HL-60/S4 (cell line): ENCODE results near the gene VPS51.

Source experiments
- in situ Hi-C: fragments of 300-500 bp; cut with MboI; formaldehyde crosslinking; loops from 2 replicates; pipeline ENCODE4 v1.14.3; 2022; ENCODE audit warnings: low sequenced_read_pairs

The VPS51 gene

DNA sequence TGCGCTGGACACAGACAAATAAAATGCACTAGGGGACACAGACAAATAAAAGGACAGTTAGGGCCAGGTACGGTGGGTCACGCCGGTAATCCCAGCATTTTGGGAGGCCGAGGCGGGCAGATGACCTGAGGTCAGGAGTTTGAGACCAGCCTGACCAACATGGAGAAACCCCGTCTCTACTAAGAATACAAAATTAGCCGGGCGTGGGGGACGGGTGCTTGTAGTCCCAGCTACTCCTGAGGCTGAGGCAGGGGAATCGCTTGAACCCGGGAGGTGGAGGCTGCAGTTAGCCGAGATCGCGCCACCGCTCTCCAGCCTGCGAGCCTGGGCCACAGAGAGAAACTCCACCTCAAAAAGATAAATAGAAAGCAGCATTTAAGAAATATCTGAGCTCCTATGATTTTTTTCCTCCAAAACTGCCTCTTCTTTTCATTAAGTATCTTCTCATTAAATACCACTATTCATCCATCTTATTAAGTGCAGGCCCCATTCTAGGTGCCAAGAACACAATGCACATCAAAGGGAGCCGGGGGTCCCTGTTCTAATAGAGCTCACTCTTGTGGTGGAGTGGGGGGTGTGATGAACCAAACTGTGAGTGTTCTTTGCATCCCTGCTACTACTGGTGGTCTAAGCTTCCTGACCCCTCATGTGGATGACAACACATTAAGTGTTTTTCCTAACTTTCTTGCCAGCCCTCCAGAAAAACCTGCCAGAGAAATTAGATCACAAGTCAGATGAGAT, 22.3 kb downstream of the VPS51 start:
- in situ Hi-C loops: loop anchor here (10.0 kb wide), 1 partner anchor 273 kb away; the partner anchor contains the start of gene CDC42BPG

GRCh38 chr11:65118891-65119669, 23.1 kb downstream of the VPS51 start:
- in situ Hi-C loops: loop anchor here (10.0 kb wide), 1 partner anchor 274 kb away; the partner anchor contains the start of gene CDC42BPG

- in situ Hi-C loops: loop anchor here (10.0 kb wide), 1 partner anchor 275 kb away; the partner anchor contains the start of gene CDC42BPG
Observed at GRCh38 chr11:65119670-65119995, 23.6 kb downstream of the VPS51 start.

DNA sequence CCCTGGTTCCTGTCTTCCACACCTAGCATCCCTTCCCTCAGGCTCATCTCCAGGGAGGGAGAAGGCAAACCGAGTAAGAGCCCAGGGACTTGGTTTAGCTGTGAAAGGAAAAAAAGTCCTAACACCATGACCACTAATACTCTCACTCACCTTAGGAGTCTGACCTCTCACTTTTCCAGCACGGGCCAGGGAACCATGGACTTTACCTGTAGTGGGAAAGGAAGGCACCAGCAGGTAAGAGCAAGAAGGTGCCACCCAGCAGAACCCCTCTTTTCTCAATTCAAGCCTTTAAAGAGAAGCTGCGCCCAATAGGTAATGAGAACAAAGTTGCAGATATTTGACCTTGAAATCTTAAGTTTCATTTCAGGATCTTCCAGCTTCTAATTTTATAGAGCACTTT, 24.8 kb downstream of the VPS51 start:
- in situ Hi-C loops: no loop called here

DNA sequence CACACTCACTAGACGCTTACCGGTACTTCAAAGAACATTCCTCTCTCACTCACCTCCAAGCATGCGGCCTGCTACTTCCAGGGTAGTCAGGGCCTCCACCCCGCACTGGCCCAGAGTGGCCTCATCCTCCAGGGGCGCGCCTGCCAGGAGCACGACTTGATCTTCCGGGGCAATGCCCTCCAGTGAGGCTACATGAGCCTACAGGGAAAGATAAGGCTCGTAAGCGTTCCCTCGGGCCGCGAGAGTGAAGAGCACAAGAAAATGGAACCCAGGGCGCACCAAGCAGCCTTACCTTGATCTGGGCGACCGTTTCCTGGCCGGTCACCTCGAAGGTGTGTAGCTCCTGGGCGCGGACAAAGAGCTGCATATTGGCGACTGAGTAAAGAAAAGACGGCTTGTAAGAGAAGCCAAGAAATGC, 25.4 kb downstream of the VPS51 start:
- in situ Hi-C loops: no loop called here

DNA sequence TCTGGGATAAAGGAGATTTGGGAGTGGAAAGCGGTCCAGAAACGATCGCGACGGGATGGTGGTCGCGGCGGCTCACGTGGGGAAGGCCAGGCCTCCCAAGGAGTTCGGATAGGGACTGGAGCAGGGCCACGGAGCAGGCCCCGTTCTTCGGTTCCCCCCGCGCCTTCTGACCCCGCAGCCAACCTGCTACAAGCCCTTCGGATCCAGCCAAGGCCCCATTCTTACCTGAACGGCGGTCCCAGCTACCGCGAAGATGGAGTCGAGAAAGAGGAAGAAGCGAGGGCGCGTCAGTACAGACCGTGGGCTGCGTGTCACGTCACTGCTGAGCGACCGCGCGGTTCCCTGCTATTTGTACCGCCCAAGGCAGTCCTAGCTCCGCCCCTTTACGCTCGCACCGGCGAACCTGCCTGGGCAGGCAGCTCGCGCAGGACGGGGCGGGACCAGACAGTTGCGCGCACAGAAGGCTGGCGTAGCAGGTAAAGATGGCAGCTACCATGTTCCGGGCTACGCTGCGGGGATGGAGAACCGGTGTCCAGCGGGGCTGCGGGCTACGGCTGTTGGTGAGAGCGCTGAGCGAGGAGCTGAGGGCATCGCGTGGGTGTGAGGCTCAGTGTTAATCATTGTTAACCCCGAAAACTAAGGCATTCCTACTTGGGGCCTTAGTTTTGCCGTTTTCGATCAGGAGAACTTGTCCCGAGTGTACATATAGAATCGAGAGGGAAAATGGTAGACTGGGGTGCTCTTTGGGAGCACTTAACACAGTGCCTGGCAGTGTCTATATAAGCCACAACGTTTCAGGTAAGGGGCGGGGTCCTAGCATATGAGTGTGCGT, 26.1 kb downstream of the VPS51 start, which contains the start of the genes FAU and MRPL49:
TSS of gene FAU (minus strand) at position 270 of the 832 bp plus-strand sequence. CDS start 321 bp downstream, outside the sequence.
TSS of gene MRPL49 (plus strand) at position 457 of the 832 bp plus-strand sequence. CDS start at position 483, 26 bp downstream.
- in situ Hi-C loops: no loop called here

DNA sequence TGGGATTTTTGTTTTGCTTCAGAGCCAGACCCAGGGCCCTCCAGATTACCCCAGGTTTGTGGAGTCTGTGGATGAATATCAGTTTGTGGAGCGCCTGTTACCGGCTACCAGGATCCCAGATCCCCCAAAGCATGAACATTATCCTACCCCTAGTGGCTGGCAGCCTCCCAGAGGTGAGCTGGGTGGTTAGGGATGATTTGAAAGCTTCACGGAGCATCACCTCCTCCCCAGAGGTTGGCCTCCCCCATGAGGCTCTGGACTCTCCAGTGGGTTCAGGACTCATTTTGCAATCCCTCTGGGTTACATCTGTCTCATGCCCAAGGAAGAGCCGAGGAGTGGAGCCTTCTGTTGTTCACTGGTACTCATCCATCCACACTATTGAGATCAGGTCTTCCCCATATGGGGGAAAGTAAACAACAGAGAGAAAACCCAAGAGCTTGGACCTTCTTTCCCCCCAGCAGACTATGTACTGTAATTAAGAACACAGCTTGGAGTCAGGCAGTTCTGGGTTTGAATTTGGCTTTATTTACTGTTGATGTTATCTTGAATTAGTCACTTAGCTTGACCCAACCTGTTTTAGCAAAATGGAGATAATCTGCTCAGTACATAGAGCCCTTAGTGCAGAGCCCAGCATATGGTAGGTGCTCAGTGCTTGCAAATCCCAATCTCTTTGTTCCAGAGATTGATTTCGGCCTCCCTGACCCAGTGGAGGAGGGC, 28.6 kb downstream of the VPS51 start:
- in situ Hi-C loops: no loop called here

GRCh38 chr11:65125197-65126056, 29.4 kb downstream of the VPS51 start:
- in situ Hi-C loops: no loop called here

DNA sequence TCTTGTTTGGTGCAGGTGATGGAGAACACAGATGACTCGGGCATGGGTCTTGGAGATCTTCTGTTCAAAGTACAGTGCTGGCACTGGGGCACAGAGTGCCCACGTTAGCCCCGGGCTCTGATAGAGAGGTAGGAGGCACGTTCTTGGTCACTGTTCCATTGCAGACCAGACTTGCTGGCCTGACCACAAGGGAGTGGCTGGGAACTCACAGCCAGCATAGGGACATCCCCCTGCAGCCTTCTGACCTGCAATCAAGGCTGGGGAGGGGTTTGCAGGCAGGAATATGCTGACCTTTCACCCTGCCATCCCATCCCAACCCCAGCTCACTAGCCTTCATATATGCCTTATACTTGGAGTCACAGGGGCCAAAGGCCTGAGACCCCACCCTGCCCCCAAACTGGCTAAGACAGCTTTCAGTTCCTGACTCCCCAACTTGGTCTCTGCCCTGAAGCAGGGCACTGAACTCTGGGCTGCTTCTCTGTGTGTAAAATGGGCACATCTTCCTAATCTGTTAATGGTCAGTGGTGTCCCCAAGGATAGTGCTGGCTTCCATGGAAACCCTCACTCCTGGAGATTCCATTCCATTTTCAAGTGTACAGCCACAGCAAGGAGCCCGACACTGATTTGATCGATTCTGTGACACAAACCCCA, 30.7 kb downstream of the VPS51 start:
- in situ Hi-C loops: no loop called here

DNA sequence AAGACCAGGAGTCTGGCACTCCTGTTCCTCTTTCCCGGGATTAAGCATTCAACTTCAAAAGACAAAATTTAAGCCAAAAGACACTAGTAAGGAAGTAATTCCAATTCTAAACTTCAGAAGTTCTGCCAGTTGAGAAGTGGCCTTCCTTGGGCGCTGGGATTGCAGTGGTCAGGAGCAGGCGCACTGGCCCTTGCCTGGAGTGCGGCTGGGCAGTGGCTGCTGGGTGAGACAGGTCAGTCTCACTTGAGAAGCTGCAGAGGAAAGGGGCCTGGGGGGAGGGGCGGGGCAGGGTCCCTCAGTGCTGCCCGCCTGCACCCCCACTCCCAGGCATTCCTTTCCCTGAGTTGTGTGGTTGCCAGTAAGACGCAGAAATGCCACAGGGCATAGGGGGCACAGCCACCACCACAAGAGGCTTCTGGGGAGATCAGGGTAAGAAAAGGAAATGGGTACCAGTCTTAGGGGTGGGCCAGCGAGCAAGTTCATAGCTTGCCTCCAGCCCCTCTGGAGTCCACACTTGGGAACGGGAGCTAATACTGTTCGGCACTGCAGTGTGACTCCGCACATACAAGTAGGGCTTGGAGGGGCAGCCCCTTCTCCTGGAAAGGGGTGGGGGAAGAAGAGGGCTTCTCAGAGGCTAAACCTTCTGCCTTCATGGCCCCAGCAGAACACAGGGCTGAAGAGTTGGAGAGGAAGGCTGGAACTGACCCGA, 31.6 kb downstream of the VPS51 start:
- in situ Hi-C loops: no loop called here

GRCh38 chr11:65128182-65129145, 32.5 kb downstream of the VPS51 start:
- in situ Hi-C loops: no loop called here

- in situ Hi-C loops: no loop called here
Observed at GRCh38 chr11:65129649-65130441, 33.8 kb downstream of the VPS51 start.

- in situ Hi-C loops: no loop called here
Observed at GRCh38 chr11:65130631-65131416, 34.8 kb downstream of the VPS51 start.

DNA sequence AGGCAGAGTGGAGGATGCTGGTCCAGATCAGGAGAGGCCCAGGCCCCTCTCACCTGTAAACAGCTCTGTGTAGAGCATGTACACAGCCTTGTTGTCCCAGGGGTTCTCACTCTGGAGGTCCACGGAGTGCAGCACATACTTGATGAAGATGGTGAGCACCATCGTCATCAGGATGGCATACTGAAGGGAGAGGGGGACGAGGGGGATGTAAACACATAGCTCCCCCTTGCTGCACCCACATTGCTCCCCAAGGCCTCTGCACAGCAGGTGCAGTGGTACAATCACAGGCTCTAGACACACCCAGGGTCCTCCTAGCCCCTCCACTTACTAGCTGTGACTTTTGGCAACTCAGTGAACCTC, 35.4 kb downstream of the VPS51 start:
- in situ Hi-C loops: no loop called here

DNA sequence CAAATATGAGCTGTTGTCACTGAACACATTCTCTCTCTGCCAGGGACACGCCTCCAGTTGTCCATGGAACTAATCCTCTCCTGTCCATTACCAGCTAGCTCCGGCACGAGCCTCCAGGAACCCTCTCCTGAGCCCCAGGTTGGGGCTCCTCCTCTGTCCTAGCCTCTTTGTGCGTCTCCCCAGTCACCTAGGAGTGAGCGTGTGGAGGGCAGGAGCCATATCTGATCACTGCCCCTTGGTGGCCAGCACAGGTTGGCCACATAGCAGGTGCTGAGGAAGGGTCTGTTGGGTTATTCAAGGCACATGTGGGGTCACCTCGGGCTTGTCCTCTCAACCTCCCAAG, 35.9 kb downstream of the VPS51 start:
- in situ Hi-C loops: no loop called here
